Transverse colon (tissue), 4 donors: ENCODE measurements around the gene FBLN2. TPM values are rescaled to one million over a fixed set of nuclear protein-coding genes. Genes with fewer than 3 reads are reported as not detected.
"Not testable (repeated sequence)": the region's sequence is repeated elsewhere in the genome, so short reads cannot be mapped to it uniquely, and the experiment has no call there.

Experiments
- DNase-seq: peaks from one replicate; pipeline ENCODE4 v3.0.0-alpha.2; 2019
- H3K27ac ChIP-seq, 4 donors: fragments of 200-600 bp; sonication (generic); 2 replicates each; pipeline ENCODE4 v1.5.1; 2016 to 2018; ENCODE audit warnings: inconsistent platforms in 4 of 4
- H3K27me3 ChIP-seq: fragments of 200-600 bp; sonication (generic); 2 replicates; pipeline ENCODE4 v1.5.1; 2017; ENCODE audit warnings: inconsistent platforms
- H3K36me3 ChIP-seq, 4 donors: fragments of 200-600 bp; sonication (generic); 2 replicates each; pipeline ENCODE4 v1.5.1; 2017 to 2019; ENCODE audit warnings: inconsistent platforms in 4 of 4
- H3K4me1 ChIP-seq, 4 donors: fragments of 200-600 bp; sonication (generic); 2 replicates each; pipeline ENCODE4 v1.5.1; 2017 to 2020; ENCODE audit warnings: inconsistent platforms in 4 of 4
- H3K4me3 ChIP-seq, 4 donors: fragments of 200-600 bp; sonication (generic); 1 replicate in 1 of 4; 2 replicates in 3 of 4; pipeline versions ENCODE4 v1.5.1 to v1.6.1; 2017 to 2019; ENCODE audit warnings: inconsistent platforms in 4 of 4
- H3K9me3 ChIP-seq, 2 donors: fragments of 200-600 bp; sonication (generic); 2 replicates each; pipeline ENCODE4 v1.5.1; 2017 to 2019; ENCODE audit warnings: inconsistent platforms in 2 of 2
- EP300 ChIP-seq: sonication (generic); formaldehyde crosslinking; IDR thresholded peaks from one replicate; pipeline ENCODE4 v1.6.1; 2017; ENCODE audit warnings: antibody characterized with exemption, low read depth
- POLR2A ChIP-seq: fragments of 450-650 bp; IDR thresholded peaks from one replicate; pipeline ENCODE4 v1.6.1; 2016; ENCODE audit warnings: antibody characterized with exemption, mild to moderate bottlenecking, moderate library complexity
- POLR2AphosphoS5 ChIP-seq, 3 donors: sonication (generic); formaldehyde crosslinking; IDR thresholded peaks; one replicate each; pipeline ENCODE4 v1.6.1; 2016; ENCODE audit warnings: antibody characterized with exemption in 3 of 3
- WGBS, 2 donors: methylation state at CpG; one replicate each; pipeline ENCODE4 v1.1.5; 2018; ENCODE audit warnings: low coverage in 1 of 2; 5-methylcytosine and 5-hydroxymethylcytosine counted together
- in situ Hi-C, 4 donors: fragments of 200-750 bp; cut with MboI; loops; one replicate each; pipeline versions ENCODE4 v1.15.0 to v1.15.1; 2017; ENCODE audit warnings: low sequenced_read_pairs in 3 of 4, low pct_ligation_motif_present in 1 of 4, low pct_unique_long_range_greater_than_20kb in 1 of 4
- intact Hi-C: fragments of 100-400 bp; cut with DNase I; formaldehyde crosslinking; loops from one replicate; pipeline ENCODE4 v1.15.1; 2023; ENCODE audit warnings: low total_unique reads
- total RNA-seq, 4 donors: library from RNA; depleted of rRNA; stranded (reverse); fragments of >200 nt; gene quantifications; one replicate each; pipeline ENCODE4 v1.1.0, GENCODE V29; 2016
- TF ChIP-seq, protein P1 (sequence below), 5 experiments: fragments of 200-600 bp in 3 of 5; fragments of 450-650 bp in 2 of 5; sonication (generic) in 3 of 5; IDR thresholded peaks; 1 replicate in 2 of 5; 2 replicates in 3 of 5; pipeline ENCODE4 v1.5.1; 2016 to 2017; ENCODE audit warnings: antibody characterized with exemption in 5 of 5, inconsistent platforms in 3 of 5, mild to moderate bottlenecking in 2 of 5, moderate library complexity in 1 of 5

The FBLN2 gene
- total RNA-seq = 10 to 100 TPM; 23.0 to 51.5 (median 31.4) TPM

DNA sequence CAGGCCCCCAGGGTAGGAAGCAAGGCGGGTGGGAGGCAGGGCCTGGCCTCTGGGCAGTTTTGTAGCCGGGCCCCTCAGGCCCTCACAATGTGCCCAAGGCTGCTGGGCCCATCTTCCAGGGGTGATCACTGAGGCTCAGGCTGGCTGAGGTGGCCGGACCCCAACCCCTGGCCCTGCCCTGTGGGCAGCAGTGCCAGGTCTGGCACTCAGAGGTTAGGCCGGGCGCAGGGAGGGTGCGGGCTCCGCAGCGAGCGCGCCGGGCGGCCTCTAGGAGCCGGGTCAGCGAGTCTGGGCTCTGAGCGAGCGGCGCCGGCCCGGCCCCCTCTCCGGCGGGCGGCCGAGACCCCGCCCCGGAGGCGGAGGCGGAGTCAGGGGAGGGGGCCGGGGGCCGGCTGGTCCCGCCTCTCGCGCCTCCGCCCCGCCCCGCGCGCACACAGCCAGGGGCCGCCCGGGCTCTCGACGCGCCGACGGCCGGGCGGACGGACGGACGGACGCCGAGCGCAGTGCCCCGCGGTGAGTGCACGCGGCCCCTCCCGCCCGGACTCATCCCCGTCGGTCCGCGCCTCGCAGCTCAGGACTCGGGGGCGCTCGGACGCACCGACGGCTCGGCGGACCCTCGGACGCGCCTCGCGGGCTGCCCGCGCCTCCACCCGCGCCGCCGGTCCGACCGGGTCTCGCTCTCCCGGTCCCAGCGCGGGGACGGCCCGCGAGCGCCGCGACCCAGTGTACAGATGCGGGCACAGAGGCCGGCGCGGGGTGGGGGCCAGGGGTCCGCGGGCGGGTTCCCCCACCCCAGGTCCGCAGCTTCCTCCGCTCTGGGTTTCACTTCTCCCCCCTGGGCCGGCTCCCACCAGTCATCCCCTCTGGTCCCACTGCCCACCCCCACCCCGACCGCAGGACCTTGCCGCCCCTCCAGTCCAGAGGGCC is at the start of gene FBLN2:
Gene FBLN2 (plus strand): TSS at position 430 of the 927 bp plus-strand sequence. CDS start 21,231 bp downstream, outside the sequence.
- no peaks in the 10 kb centered on the region for H3K9me3 ChIP-seq
- WGBS, 2 donors = 10% methylated on average over 68 of the region's 107 CpGs; no CpG with 5 or more reads in 1 of the 2 donors
- TF ChIP-seq EP300 = no peak
- TF ChIP-seq POLR2AphosphoS5 (IDR thresholded peaks at IDR 0.05) = no peak
- no peak for TF ChIP-seq POLR2A
- TF ChIP-seq, protein P1, sequence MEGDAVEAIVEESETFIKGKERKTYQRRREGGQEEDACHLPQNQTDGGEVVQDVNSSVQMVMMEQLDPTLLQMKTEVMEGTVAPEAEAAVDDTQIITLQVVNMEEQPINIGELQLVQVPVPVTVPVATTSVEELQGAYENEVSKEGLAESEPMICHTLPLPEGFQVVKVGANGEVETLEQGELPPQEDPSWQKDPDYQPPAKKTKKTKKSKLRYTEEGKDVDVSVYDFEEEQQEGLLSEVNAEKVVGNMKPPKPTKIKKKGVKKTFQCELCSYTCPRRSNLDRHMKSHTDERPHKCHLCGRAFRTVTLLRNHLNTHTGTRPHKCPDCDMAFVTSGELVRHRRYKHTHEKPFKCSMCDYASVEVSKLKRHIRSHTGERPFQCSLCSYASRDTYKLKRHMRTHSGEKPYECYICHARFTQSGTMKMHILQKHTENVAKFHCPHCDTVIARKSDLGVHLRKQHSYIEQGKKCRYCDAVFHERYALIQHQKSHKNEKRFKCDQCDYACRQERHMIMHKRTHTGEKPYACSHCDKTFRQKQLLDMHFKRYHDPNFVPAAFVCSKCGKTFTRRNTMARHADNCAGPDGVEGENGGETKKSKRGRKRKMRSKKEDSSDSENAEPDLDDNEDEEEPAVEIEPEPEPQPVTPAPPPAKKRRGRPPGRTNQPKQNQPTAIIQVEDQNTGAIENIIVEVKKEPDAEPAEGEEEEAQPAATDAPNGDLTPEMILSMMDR (IDR thresholded peaks at IDR 0.05) = no peak
- peaks cover 0 to 8% (median 2%) of the 10 kb centered on the region in 4 donors for H3K4me1 ChIP-seq
- peak; percentile 15 for DNase-seq
- in situ Hi-C loops (no loop called here), intact Hi-C loops (no loop called here)
- H3K36me3 ChIP-seq = no peaks in the 10 kb centered on the region
- H3K27me3 ChIP-seq = peaks cover 40% of the 10 kb centered on the region
- H3K4me3 ChIP-seq = peak within 1 kb of the TSS in 3 of 4 donors; percentile 26 to 44 (median 31)
- peak within 1 kb of the TSS; percentile 36 to 58 (median 54) for H3K27ac ChIP-seq

DNA sequence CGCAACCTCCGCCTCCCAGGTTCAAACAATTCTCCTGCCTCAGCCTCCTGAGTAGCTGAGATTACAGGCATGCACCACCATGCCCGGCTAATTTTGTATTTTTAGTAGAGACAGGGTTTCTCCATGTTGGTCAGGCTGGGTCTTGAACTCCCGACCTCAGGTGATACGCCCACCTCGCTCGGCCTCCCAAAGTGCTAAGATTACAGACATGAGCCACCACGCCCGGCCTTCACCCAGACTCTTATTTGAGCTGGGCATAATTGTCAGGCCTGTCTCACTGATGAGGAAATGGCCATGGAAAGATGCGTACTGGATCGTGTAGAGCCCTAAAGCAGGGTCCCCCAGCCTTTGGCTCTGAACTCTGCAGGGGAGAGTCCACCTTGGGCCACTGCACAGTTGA is 49.7 kb upstream of the FBLN2 start:
- H3K4me1 ChIP-seq, DNase-seq, H3K27ac ChIP-seq, H3K27me3 ChIP-seq, H3K4me3 ChIP-seq, H3K36me3 ChIP-seq, H3K9me3 ChIP-seq, intact Hi-C loops: not testable (repeated sequence)
- in situ Hi-C loops = loop anchor here (5.0 to 10.0 kb wide), 3 partner anchors 146 to 386 kb away; partner anchors contain the start of gene WNT7A (in 1 of the 4)
- 95% methylated on average over 11 of the region's 11 CpGs; no CpG with 5 or more reads in 1 of the 2 donors for WGBS, 2 donors

DNA sequence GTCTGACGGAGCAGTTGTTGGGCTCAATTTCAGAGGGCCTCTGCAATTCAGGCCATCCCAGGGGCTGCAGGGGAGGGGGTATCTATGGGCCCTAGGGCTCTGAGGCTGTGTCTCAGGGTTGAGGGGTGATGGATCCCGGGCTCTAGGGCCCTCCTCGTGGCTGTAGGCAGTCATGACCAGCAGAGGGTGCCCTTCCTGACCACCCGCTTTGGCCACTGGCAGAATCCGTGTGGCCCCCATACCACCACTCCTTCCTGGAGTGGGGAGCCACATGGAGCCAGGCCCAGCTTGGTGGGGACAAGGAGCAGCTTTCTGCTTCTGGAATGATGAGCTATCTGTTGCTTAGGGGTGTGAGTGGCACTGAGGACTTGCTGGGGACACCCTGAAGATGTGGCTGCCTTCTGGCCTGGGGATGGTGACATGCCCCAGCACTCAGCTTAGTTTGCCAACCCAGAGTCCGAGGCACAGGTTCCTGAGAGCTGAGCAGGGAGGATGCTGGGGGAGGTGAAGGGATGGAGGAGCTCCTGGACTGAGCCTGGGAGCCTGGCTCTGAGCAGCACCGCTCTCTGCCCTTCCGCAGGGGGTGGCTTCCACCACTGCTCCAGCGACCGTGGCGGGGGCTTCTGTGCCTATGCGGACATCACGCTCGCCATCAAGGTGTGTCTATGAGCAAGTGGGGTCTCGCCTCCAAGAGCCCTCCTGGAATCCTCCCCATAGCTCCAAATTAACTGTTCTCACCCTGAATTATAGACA is 48.6 kb upstream of the FBLN2 start:
- Histone ChIP-seq H3K27me3 (no peaks in the 10 kb centered on the region), H3K4me3 (no peak overlapping the region), H3K4me1 (peaks cover 0 to 5% (median 4%) of the 10 kb centered on the region in 4 donors), H3K36me3 (no peaks in the 10 kb centered on the region), H3K9me3 (no peaks in the 10 kb centered on the region), H3K27ac (no peak overlapping the region)
- in situ Hi-C loops (no loop called here), intact Hi-C loops (no loop called here)
- TF ChIP-seq, protein P1 (IDR thresholded peaks at IDR 0.05) = peak in 4 of 5 experiments; percentile 11 to 18 (median 16)
- TF ChIP-seq POLR2AphosphoS5 (IDR thresholded peaks at IDR 0.05) = no peak
- TF ChIP-seq EP300 = no peak
- TF ChIP-seq POLR2A = no peak
- WGBS, 2 donors = 85% methylated on average over 14 of the region's 15 CpGs; no CpG with 5 or more reads in 1 of the 2 donors
- no peak for DNase-seq

DNA sequence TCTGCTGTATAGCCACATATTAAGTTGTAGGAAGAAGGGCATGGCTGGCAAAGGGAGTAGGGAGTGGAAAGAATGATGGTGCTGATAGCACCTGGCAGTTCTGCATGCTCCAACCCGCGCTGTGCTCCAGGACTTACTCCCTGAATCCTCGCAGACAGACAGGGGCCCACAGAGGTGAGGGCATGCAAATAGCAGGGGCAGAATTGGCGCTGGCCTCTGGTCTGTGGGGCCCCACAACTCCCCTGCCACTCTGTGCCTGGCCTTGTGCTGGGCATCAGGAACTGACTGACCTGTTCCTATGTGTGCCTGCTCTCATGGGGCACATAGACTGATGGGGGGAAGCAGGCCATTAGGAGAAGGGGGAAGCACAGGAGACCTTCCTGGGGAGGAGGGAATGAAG is 47.9 kb upstream of the FBLN2 start:
- no peak overlapping the region for H3K27ac ChIP-seq
- DNase-seq = no peak
- H3K9me3 ChIP-seq = no peaks in the 10 kb centered on the region
- H3K27me3 ChIP-seq = no peaks in the 10 kb centered on the region
- H3K4me1 ChIP-seq = peaks cover 0 to 5% (median 4%) of the 10 kb centered on the region in 4 donors
- no peak overlapping the region for H3K4me3 ChIP-seq
- TF ChIP-seq POLR2AphosphoS5 (IDR thresholded peaks at IDR 0.05) (no peak), EP300 (no peak), POLR2A (no peak)
- TF ChIP-seq, protein P1 (IDR thresholded peaks at IDR 0.05) = no peak
- H3K36me3 ChIP-seq = no peaks in the 10 kb centered on the region
- WGBS, 2 donors = 84% methylated on average over 4 of the region's 4 CpGs; no CpG with 5 or more reads in 1 of the 2 donors
- intact Hi-C loops = no loop called here
- in situ Hi-C loops = no loop called here
